SW480 (cell line): ENCODE data around the gene PPP3R1.
"Not testable (repeated sequence)": the region's sequence is repeated elsewhere in the genome, so short reads cannot be mapped to it uniquely, and the experiment has no call there.

Experiments used
- DNase-seq: peaks from one replicate; pipeline ENCODE4 v3.0.0-alpha.2; 2016; ENCODE audit warnings: low spot score

Gene PPP3R1

DNA sequence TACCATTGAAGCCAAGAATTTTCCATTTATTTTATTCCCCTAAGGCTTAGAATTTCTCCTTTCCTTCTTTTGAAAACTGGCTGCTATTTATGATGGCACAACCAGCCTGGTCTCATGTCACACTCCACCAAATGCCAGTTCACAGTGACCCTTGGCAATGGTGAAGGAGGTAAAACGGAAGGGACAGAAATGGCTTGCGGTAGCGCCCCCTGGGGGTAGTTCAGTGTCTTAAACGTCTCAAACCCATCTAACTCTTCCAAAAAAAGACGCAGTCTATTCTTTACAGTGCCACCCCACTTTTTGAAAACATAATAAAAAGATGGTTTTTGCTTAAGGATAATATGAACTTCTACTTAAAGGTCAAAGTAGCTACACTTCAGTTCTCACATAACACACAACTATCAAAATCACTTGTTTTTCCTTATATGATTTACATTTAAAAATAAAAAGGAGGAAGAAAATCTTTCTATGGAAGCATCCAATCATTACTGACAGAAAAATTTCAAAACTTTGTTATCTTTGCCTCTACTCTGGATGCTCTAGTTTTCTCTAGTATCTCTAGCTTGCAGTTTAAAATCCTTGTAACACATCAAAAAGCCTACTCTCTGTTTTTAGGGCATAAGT, 66.7 kb downstream of the PPP3R1 start:
- DNase-seq, result peak; percentile 32

DNA sequence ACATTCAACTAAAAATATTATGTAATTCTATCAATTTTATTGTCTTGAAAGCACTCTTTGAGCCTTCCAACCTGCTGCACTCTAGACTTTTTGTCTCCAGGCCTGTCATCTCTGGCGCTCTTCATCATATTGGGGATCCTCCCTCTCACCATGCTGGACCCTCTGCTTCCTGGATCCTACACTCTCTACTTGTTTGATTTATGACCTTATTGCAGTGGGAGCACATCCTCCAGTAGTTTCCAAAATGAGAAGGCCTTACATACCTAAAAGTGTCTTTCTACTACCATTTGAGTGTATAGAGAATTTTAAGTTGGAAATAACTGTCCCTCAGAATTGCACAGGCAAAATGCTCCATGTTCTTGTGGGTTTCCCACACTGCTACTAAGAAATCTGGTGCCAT, 69.4 kb downstream of the PPP3R1 start:
- DNase-seq, result no peak

DNA sequence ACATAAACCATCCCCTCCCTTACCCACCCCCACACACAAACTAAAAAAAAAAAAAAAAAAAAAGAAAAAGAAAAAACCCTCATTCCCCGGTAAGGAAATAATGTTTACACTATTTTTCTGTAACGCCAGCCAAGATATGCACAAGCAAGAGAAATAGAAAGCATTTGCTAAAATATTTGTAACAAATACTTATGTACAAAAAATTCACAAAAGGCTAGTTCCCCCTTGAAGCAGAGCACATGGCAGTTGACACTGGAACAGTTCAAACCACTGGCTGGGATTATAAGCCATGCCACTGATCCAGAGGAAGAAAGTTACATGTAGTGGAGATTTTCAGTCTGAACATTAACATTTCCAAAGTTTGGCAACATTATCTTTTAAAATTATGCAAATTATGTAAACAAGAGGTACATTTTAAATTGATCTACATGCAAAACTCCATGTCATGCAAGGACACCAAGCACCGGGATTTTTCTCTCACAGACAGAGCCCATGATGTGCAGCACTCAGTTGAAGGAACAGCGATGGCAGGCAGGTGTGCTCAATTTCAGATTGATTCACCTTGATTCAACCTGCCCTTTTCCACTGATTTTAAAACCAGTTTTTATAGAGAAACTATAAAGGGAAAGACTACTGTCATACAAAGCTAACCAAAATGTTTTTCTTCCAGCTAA, 73.2 kb downstream of the PPP3R1 start:
- DNase-seq, result no peak

DNA sequence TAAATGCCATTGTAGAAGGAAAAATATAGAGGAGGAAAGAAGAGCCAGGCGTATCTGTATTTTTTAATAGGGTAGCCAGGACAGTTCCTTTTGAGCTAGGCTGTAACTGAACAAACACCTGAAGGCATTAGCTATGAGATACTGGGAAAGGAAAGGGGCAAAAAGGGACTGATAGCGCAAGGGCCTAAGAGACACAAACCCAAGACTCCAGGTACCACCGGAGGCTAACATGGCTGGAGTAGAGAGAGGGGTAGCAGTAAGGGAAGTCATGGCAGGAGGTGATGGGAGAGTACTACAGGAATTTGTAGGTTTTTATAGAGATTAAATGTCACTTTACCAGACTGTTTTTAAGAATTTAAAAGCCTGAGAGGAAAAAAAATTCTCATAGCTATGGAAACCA, 73.9 kb downstream of the PPP3R1 start:
- no peak for DNase-seq

DNA sequence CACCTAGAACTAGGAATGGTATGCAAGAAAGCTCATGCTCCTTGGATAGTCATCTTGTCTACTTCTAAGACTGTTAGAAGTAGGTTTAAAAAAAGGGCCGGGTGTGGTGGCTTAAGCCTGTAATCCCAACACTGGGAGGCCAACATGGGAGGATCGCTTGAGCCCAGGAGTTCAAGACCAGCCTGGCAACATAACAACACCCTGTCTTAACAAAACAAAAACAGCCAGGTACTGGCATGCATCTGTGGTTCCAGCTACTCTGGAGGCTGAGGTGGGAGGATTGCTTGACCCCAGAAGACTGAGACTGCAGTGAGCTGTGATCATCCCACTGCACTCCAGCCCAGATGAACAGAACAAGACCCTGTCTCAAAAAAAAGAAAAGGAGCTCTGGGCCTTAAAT, 74.8 kb downstream of the PPP3R1 start:
- no peak for DNase-seq

DNA sequence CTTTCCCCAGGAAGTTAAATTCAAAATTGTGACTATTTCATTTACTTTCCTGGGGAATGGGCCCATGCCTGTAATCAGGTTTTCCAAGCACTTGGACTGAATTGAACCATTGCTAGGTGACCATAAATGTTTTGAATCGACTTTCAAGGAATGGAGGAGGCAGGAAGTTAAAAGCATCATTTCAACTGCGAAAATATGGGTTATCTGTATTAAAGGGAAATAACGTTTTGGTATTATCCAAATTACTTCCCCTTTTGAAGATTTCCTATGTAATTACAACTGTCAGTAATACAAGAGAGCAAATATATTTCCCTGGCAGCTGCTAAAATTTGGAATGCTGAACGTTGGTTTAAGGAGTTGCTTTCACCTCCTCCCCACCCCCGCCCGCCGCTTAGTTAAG, 75.7 kb downstream of the PPP3R1 start:
- no peak for DNase-seq

DNA sequence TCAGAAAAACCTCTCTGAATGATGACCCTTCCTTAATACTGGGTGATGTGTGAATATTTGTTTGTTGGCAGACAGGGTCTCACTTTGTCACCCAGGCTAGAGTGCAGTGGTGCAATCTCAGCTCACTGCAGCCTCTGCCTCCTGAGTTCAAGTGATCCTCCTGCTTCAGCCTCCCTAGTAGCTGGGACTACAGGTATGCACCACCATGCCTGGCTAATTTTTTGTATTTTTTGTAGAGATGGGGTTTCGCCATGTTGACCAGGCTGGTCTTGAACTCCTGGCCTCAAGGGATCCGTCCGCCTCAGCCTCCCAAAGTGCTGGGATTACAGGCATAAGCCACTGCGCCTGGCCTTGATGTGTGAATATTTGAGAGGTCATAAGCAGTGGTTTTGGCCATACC, 77.1 kb downstream of the PPP3R1 start:
- not testable (repeated sequence) for DNase-seq

DNA sequence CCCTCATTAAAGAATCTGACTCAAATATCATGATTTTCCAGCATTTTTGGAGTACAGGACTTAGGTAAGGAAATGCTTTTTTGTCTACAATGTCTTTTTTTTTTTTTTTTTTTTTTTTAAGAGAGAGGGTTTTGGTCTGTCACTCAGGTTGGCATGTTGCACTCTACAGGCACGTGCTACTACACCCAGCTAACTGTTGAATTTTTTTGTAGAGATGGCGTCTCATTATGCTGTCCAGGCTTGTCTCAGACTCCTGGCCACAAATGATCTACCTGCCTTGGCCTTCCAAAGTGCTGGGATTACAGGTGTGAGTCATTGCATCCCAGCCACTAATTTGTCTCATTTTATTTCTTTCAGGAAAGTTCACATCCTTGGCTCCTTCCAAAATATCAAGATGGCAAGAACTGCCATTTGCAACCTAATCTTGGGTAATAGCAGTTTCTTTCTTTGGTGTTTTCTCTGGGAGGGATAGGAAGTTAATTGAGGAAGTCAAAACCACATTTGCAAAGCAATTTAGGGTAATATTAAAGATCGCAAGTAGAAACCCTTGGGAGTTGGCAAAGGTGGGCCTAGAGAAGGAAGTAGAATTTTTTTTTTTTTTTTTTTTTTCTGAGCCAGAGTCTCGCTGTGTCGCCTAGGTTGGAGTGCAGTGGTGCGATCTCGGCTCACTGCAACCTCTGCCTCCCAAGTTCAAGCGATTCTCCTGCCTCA, 79.2 kb downstream of the PPP3R1 start:
- no peak for DNase-seq

DNA sequence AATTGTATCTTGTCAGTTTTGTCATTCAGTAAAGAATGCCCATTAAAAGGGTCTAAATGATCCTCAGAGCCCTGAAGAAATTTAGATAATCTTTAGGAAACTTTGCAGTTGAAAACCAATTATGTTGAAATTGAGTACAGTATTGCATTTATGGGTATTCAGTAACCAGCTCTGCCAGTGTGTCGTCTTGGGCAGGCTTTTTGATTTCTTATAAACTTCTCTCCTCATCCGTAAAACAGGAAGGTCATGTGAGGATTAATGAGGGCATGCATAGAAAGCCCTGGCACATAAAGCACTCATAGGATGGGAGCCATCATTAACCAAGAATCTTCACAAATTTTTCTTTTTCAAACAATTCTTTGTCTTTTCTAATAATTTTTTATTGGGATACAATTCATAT, 79.8 kb downstream of the PPP3R1 start:
- DNase-seq, result no peak

DNA sequence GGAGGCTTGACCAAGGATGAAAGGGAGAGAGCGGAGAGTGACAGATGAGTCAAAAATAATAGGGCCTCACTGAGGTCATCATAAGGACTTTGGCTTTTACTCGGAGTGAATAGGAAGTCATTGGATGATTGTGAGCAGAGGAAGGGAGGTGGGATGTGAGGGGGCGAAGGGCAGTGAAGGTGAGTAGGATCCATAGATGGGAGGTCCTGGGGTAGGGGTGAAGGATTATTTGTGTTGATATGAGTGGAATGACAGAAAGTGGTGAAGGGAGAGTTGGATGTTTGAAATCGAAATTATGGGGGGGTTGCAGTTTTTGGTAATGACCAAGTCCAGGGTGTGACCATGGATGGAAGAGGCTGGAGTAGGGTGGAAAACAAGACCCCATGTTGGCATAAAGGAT, 80.6 kb downstream of the PPP3R1 start:
- no peak for DNase-seq

DNA sequence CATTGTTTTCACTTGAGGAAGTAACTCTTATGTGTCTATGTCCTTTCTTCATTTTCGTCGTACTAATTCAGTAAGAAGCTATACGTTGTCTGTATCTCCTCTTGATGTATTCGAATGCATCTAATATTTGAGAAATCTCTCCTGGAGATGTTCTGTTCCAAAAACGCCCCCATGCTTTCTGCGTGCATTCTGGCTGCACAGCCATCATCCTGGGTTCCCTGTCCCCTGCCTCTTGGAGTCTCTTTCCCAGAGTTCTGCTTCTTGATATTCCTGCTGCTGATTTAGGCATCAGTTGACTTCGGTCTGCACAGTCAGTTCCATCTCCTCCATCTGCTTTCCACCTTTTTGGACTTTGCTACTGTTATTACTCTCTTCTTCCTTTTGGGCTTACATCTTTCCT, 81.2 kb downstream of the PPP3R1 start:
- no peak for DNase-seq

DNA sequence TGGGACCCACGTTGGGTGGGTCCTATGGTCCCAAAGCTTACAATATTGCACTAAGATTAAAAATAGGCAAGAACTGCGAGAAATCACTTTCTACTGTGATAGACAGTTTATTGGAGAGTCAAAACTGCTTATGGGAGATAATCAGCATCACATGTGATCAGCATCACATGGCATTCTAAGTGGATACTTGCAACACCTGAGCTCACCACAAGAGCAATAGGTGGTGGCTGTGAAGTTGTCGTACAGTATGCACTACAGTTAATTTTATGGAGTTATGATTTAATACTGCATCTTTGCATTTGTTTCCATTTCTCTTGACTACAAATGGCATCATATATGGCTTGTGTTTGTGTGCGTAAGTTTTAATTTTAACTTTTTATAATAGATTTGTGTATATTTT, 83.0 kb downstream of the PPP3R1 start:
- no peak for DNase-seq

DNA sequence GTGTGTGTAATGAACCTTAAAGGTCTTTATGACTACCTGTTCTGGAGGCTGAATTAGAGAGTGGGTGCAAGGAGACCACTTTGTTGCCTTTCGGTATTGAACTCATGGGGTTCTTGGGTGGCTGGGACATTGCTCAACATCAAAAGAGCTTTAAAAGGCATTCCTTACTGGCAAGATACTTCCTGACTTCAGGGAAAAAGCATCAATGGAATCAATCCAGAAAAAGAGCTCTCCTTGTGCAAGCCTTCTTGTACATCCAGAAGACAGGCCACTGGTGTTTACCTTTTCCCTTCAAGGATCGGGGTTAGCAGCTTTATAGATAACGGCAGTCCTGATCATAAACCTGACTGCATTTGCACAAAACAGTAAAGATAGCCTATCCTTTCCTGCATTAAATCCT, 85.1 kb downstream of the PPP3R1 start:
- DNase-seq, result no peak

DNA sequence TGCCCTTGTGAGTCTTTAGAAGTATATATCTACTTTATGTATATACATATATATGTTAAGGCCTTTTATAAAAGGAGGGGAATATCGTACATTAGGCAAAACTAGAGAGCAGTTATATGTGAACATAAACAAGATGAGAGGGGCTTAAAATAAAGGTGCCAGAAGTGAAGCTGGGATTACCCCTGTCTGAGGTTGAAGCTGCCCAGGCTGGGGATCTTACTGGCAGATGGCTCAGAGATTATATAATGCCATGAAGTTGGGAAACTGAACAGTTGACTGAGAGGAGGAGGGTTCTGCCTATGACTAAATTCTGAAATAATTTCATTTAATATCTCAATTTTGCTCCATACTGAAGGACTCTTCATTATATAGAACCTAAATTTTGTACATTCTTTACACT, 88.7 kb downstream of the PPP3R1 start:
- DNase-seq, result no peak

DNA sequence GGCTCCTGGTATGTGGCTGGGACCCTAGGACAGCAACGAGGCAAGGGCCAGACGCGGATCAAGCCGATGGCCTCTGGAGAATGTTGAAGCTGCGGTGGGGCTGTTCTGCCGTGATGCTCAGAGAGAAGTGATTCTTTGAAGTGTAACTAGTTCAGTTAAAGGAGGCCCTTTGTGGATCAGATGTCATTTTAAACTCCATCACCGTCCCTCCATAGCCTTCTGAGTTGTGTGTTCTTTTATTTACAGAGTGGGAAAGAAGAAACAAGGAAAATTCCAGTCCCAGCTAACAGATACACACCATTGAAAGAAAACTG, 94.2 kb downstream of the PPP3R1 start:
- DNase-seq, result no peak

DNA sequence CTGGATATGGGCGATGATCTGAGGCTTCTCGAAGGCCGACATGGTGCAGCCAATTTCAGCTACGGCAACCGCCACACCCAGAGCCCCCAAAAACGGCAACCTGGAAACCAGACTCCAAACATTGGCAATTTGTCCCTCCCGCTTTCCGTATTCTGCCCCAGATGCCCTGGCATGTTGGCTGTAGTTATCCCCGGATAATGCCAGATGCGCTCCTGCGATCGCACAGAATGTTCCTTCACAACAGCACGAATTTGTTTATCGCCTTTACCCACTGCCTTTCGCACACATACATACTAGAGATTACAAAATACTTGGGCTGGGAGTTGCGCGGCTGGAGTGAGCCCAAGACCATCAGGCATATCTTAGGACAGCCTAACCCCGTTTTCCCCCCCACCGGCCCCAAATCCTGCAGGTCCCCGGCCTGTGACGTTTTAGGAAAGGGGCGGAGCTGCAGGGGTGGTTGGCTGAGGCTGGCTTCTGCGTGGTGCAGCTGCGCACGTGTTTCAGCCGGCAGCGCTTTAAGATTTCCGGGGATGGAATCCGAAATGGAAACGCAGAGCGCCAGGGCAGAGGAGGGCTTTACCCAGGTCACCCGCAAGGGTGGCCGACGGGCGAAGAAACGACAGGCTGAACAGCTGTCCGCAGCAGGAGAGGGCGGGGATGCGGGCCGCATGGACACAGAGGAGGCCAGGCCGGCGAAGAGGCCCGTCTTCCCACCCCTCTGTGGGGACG, 94.8 kb downstream of the PPP3R1 start, which contains the start of gene PNO1:
Gene PNO1 (plus strand): TSS at position 487 of the 732 bp plus-strand sequence. CDS start 47 bp downstream, at position 534.
- DNase-seq, result peak; percentile 92

DNA sequence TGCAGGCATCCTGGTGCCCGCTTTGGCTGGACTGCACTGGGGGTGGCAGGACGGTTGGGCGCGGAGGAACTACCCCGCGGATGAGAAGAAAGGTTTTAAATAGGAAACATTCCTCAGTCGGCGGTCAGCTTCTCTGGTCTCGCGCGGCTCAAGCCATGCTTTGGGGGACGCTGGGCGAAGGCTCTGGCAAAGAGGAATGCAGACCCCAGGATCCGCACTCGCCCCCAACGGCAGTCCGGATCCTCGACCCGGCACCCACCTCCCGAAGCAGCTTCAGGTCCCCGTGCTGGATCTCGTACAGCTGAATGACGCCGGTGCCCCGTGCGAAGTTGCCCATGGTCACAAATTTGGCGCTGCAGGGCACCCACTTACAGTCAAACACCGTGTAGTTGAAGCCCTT, 95.3 kb downstream of the PPP3R1 start:
- DNase-seq, result no peak

DNA sequence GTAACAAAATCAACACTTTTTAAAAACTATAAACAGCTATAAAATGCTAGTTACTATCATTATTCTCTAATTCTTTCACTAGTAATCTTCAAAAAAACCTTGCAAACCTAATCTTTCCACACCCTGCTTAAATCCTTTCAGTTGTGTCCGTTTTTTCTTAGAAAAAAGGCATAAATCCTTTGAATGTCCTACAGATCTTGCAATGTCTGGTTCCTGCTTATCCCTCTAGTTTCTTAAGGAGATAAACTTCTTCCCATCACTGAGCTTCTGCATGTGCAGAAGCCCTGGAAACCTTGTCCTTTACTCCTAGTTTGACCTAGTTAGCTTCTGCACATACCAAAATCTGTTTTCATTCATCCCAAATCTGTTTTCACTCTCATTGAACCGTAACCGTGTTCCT, 95.9 kb downstream of the PPP3R1 start:
- DNase-seq, result no peak

DNA sequence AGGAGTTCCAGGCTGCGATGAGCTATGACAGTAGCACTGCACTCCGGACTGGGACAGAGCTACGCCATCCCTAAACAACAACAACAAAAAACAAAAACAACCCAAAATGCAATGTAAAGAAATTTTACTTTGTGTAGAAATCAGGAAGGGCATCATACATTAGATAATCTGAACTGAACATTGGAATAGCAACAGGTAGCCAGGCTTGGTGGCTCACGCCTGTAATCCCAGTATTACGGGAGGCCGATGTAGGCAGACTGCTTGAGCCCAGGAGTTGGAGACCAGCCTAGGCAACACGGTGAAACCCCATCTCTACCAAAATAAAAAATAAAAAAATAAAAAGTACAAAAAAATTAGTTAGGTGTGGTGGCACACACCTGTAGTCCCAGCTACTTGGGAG, 96.7 kb downstream of the PPP3R1 start:
- no peak for DNase-seq

DNA sequence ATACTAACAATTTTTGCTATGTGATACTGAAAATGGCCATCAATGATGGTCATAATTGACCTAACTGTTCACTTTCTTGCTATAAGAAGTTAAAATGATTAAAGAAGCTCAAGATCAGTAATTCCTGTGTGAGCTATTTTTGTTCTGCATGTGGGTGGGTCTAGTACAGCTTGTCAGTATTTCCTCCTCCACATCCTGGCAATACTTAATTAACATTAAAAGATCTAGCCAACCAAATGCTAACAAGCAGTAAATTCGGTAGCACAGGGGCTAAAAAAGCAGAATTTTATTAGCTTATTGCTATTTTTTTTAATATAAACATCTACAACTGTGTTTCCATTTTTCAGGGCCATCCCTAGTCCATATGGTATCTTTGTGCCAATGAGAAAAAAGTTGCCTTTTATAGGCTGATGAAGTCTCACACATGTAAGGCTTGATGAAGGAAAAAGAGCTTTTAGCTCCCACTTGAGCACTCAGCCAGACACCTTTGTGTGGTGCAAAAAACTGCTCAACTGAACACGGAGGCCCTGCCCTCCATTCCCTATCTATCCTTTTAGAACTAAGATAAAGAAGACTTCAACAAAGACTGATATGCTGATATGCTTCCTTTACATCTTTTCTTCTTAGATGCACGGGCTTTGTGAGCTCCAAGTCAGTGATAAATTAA, 99.5 kb downstream of the PPP3R1 start:
- no peak for DNase-seq

DNA sequence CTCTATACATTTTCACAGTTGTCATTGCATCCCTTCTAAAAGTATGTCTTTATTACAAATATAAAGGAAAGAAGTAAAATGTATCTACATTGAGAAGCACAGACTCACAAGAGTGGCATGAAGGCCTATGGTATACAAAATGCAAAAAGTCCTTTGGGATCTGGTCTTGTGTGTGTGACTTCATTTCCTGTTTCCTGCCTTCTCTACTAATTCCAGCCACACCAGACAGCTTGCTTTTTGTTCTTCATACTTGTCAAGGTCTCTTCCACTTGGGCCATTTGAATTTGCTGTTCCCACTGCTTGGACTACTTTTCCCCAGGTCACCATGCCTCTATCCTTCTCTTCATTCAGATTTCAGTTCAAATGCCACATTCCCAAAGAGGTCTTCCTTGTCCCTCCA, 101.3 kb downstream of the PPP3R1 start:
- no peak for DNase-seq

DNA sequence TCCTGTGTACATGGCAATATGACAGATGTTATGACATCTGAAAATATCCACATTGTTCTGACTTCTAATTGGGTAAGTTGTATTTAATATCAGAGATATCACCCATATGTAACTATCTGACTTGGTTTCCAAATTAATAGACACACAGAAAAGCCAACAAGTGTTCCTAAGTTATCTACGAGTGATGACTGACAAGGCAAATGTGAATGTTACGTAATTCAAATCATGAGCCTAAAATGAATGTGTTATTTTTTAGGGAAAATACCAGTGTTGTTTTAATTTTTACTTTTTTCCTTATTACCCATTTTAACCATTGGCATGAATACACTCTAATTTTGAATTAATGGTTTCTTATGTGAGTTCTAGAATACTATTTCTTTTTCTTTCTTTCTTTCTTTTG, 110.5 kb downstream of the PPP3R1 start:
- DNase-seq, result no peak
